GM12864 (cell line): Measurements from ENCODE around the gene HSPA4.
A peak's percentile ranks its signal among the peaks of the same experiment; 100 is the strongest.

Experiments
- DNase-seq: peaks from one replicate; pipeline ENCODE4 v3.0.0-alpha.2; 2011; ENCODE audit warnings: low read depth
- H3K4me3 ChIP-seq: 2 replicates; pipeline ENCODE4 v1.5.1; 2011; ENCODE audit warnings: mild to moderate bottlenecking, low read depth, low read length, control low read depth
- TF ChIP-seq, protein P1 (sequence below): IDR thresholded peaks from 2 replicates; pipeline ENCODE4 v1.5.1; 2011; ENCODE audit warnings: low read depth, mild to moderate bottlenecking, moderate library complexity, low read length, control low read depth, inconsistent platforms; ENCODE audit errors: missing control alignments

Gene HSPA4

DNA sequence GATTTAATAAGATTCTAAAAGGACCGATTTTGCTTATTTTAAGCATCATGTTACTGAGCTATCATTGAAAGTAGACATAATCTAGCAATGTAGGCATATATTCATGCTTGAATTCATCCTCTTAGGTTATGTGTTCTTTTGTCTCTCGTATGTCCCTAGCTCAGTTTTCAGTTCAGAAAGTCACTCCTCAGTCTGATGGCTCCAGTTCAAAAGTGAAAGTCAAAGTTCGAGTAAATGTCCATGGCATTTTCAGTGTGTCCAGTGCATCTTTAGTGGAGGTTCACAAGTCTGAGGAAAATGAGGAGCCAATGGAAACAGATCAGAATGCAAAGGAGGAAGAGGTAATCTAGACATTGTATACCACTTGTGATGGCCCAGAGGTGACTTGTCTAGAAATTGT, 39.2 kb downstream of the HSPA4 start:
- TF ChIP-seq, protein P1, sequence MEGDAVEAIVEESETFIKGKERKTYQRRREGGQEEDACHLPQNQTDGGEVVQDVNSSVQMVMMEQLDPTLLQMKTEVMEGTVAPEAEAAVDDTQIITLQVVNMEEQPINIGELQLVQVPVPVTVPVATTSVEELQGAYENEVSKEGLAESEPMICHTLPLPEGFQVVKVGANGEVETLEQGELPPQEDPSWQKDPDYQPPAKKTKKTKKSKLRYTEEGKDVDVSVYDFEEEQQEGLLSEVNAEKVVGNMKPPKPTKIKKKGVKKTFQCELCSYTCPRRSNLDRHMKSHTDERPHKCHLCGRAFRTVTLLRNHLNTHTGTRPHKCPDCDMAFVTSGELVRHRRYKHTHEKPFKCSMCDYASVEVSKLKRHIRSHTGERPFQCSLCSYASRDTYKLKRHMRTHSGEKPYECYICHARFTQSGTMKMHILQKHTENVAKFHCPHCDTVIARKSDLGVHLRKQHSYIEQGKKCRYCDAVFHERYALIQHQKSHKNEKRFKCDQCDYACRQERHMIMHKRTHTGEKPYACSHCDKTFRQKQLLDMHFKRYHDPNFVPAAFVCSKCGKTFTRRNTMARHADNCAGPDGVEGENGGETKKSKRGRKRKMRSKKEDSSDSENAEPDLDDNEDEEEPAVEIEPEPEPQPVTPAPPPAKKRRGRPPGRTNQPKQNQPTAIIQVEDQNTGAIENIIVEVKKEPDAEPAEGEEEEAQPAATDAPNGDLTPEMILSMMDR, result no peak
- H3K4me3 ChIP-seq, result no peak overlapping the region
- DNase-seq, result no peak

- TF ChIP-seq, protein P1, result no peak
- no peak for DNase-seq
- no peak overlapping the region for H3K4me3 ChIP-seq
These were observed 54.5 kb downstream of the HSPA4 start for GRCh38 chr5:133106343-133106742.

GRCh38 chr5:133106761-133107572, 55.2 kb downstream of the HSPA4 start:
- no peak overlapping the region for H3K4me3 ChIP-seq
- DNase-seq, result peak; percentile 37
- TF ChIP-seq, protein P1, result no peak

DNA sequence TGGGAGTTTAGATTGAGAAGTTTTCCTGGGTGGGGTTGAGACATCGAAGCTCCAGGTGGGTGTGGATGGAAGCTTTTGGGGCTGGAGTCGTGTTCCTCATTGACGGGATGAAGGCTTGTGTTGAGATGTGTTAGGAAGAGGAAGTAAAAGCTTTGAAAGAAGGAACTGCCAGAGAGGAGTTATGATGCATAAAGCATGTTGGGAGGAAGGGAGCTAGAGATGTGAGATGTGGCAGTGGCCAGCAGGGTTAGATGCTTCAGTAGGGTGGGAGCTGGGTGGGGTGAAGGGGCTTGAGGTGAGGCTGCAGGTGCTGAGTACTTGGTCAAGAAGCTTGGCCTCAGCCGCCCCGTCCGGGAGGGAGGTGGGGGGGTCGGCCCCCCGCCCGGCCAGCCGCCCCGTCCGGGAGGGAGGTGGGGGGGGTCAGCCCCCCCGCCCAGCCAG, 56.7 kb downstream of the HSPA4 start:
- TF ChIP-seq, protein P1, result no peak
- DNase-seq, result no peak
- no peak overlapping the region for H3K4me3 ChIP-seq

DNA sequence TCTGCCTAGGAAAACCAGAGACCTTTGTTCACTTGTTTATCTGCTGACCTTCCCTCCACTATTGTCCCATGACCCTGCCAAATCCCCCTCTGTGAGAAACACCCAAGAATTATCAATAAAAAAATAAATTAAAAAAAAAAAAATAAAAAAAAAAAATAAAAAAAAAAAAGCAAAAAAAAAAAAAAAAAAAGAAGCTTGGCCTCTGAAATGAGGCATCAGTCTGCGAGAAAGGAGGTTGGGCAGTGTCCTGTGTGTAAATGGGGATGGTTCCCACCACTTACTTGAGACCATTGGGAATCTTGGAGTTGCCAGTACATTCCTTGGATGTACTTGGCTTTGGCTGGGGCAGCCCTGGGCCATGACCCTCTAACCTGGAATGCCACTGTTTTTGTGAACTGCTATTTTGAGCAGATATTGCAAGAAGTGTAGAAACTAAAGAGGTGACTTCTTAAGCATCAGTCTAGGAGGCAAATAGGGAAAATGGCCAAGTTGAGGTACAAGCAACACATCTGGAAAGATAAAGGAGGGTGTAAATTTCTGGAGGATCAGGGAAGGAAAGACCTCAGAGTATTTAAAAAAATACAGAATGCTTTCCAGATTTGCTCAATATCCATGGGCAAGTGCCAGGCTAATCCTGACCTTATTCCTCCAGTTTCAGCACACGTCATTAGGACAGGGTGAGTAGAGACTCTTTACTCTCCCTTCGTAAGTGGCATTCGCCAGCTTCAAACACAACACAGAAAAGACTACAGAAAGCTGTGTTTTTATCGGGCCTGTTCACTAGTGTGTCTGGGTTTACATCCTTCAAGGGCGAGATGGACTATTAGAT, 58.1 kb downstream of the HSPA4 start:
- TF ChIP-seq, protein P1, result no peak
- no peak for DNase-seq

DNA sequence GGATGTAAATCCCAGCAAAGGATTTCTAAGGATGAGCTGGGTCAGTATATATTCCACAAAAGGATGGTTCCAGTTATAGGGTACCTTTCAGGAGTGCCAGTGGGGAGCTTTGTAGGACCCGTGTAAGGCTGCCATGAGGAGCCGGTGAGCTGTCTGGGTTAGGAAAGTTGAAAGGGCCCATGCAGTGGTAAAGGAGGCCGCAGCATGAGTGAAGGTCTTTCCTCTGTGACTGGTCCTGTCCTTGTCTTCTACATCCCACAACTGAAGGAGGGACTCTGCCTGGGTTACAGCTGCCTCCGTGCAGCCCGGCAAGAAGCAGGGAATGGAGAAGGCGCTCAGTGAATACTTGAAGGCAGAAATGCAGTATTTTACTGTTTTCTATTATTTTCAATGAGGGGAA, 58.9 kb downstream of the HSPA4 start:
- TF ChIP-seq, protein P1, result no peak
- no peak overlapping the region for H3K4me3 ChIP-seq
- DNase-seq, result no peak

More for the DNA sequence above, 58.1 kb downstream of the HSPA4 start:
- no peak overlapping the region for H3K4me3 ChIP-seq

- TF ChIP-seq, protein P1, result peak; percentile 87
- H3K4me3 ChIP-seq, result no peak overlapping the region
- peak; percentile 52 for DNase-seq
These were observed 59.5 kb downstream of the HSPA4 start for GRCh38 chr5:133111299-133111698.
